K562 (cell line): ENCODE measurements around the gene ADGRL3. TPM values are rescaled to one million over a fixed set of nuclear protein-coding genes. Genes with fewer than 3 reads are reported as not detected.

Source experiments
- ATAC-seq: fragments of 200-7000 bp; cut with Tn5 transposase; 3 replicates; pipeline ENCODE4 v1.9.1; 2020; ENCODE audit warnings: moderate library complexity
- BruUV-seq: library from RNA; stranded (reverse); fragments of 400-500 nt; replicated peaks from 2 replicates; lab custom pipeline; 2021; lab: Mats Ljungman, UMichigan
- CTCF ChIA-PET: fragments of 300-600 bp; formaldehyde crosslinking; extraction: SDS; loops from one replicate; lab custom pipeline; 2021; ENCODE audit warnings: low intra/inter-chr PET ratio; lab: Yijun Ruan, JAX
- POLR2A ChIA-PET: fragments of 300-600, 350-650 bp; sonication (Branson Sonifier 250); formaldehyde crosslinking; extraction: SDS; loops from one replicate; lab custom pipeline; 2021; ENCODE audit warnings: antibody characterized with exemption, inconsistent platforms; lab: Yijun Ruan, JAX
- DNase-seq, 4 experiments: peaks; one replicate each; pipeline versions ENCODE4 v3.0.0 to v3.0.0-alpha.2; 2011 to 2018; ENCODE audit warnings: low spot score in 3 of 4, mixed read lengths in 3 of 4; ENCODE audit errors: extremely low read depth in 1 of 4
- FAIRE-seq: peaks from 2 replicates; lab custom pipeline; 2011; peaks lifted over from hg19 to GRCh38; lab: Jason Lieb, UNC
- H2AFZ ChIP-seq: 2 replicates; pipeline ENCODE4 v1.6.0; 2011; ENCODE audit warnings: low read depth, low read length, control low read depth, inconsistent platforms
- H3K27ac ChIP-seq: fragments of 200-600 bp; 3 replicates; pipeline ENCODE4 v1.8.0; 2011; ENCODE audit warnings: low read depth, mild to moderate bottlenecking, control low read depth, inconsistent platforms, low read length, moderate library complexity, mixed read lengths; ENCODE audit errors: extremely low read depth
- H3K27me3 ChIP-seq, 2 experiments: fragments of 300-600 bp in 1 of 2; 2 replicates in 1 of 2; 3 replicates in 1 of 2; pipeline versions ENCODE4 v1.6.0 to v1.8.0; 2011; ENCODE audit warnings: inconsistent platforms in 2 of 2, low read length in 2 of 2, mild to moderate bottlenecking in 1 of 2, mixed read lengths in 1 of 2, moderate library complexity in 1 of 2; ENCODE audit not compliant: control insufficient read depth in 2 of 2, insufficient read depth in 2 of 2
- H3K36me3 ChIP-seq: fragments of 300-600 bp; 3 replicates; pipeline ENCODE4 v1.8.0; 2011; ENCODE audit warnings: mild to moderate bottlenecking, low read length, inconsistent platforms; ENCODE audit not compliant: control insufficient read depth, insufficient read depth
- H3K4me1 ChIP-seq, 2 experiments: fragments of 200-600 bp in 1 of 2; replicated peaks in 1 of 2; 2 replicates in 1 of 2; 3 replicates in 1 of 2; pipeline versions ENCODE4 v1.5.1 to v1.8.0; 2011; ENCODE audit warnings: inconsistent platforms in 2 of 2, low read length in 2 of 2, mild to moderate bottlenecking in 1 of 2, mixed read lengths in 1 of 2, moderate library complexity in 1 of 2; ENCODE audit not compliant: control insufficient read depth in 2 of 2, insufficient read depth in 2 of 2
- H3K4me2 ChIP-seq: 2 replicates; pipeline ENCODE4 v1.6.1; 2011; ENCODE audit warnings: low read length, control low read depth, inconsistent platforms, mixed read lengths; ENCODE audit not compliant: insufficient read depth
- H3K4me3 ChIP-seq: fragments of 200-600 bp; sonication (generic), shearing (Covaris generic); 2 replicates; pipeline ENCODE4 v1.5.1; 2016; ENCODE audit warnings: control low read depth, inconsistent platforms
- H3K79me2 ChIP-seq: fragments of 200-600 bp; 3 replicates; pipeline ENCODE4 v1.8.0; 2011; ENCODE audit warnings: low read length, inconsistent platforms; ENCODE audit not compliant: control insufficient read depth, insufficient read depth
- H3K9ac ChIP-seq, 2 experiments: 2 replicates each; pipeline versions ENCODE4 v1.6.0 to v1.6.1; 2011; ENCODE audit warnings: low read depth in 2 of 2, low read length in 2 of 2, control low read depth in 1 of 2, inconsistent platforms in 1 of 2, mild to moderate bottlenecking in 1 of 2, mixed read lengths in 1 of 2; ENCODE audit not compliant: insufficient read depth in 1 of 2
- H3K9me1 ChIP-seq: one replicate; pipeline ENCODE4 v1.6.0; 2011; ENCODE audit warnings: inconsistent platforms, mild to moderate bottlenecking, low read length, moderate library complexity; ENCODE audit not compliant: control insufficient read depth, insufficient read depth
- H3K9me3 ChIP-seq: replicated peaks from 2 replicates; pipeline ENCODE4 v1.5.1; 2011; ENCODE audit warnings: low read depth, low read length, inconsistent platforms; ENCODE audit not compliant: control insufficient read depth, insufficient read depth
- H4K20me1 ChIP-seq: replicated peaks from 2 replicates; pipeline ENCODE4 v1.6.1; 2011; ENCODE audit warnings: low read length, inconsistent platforms, mixed read lengths; ENCODE audit not compliant: control insufficient read depth, insufficient read depth
- ARNT ChIP-seq, 2 experiments: fragments of 450-650 bp; IDR thresholded peaks; 2 replicates each; pipeline ENCODE4 v1.6.1; 2016; ENCODE audit warnings: mild to moderate bottlenecking in 1 of 2
- EHMT2 ChIP-seq: fragments of 450-650 bp; IDR thresholded peaks from 2 replicates; pipeline ENCODE4 v1.6.1; 2018; ENCODE audit warnings: antibody characterized with exemption
- ETV1 ChIP-seq: fragments of 450-650 bp; conservative IDR thresholded peaks from 2 replicates; pipeline ENCODE4 v1.6.1; 2016; ENCODE audit warnings: missing genetic modification characterization, control low read depth, low read depth, missing compliant biosample characterization
- FOS ChIP-seq: IDR thresholded peaks from 3 replicates; pipeline ENCODE4 v1.6.1; 2011; ENCODE audit not compliant: insufficient read length; ENCODE audit errors: extremely low read depth
- FOXK2 ChIP-seq, 2 experiments: fragments of 450-650 bp; IDR thresholded peaks in 1 of 2; conservative IDR thresholded peaks in 1 of 2; 2 replicates each; pipeline ENCODE4 v1.6.1; 2016; ENCODE audit warnings: low read depth in 2 of 2, mild to moderate bottlenecking in 1 of 2
- HEY1 ChIP-seq: fragments of 250-450 bp; sonication (Bioruptor Pico); IDR thresholded peaks from 2 replicates; pipeline ENCODE4 v1.5.0; 2020; ENCODE audit warnings: mild to moderate bottlenecking, moderate library complexity, borderline replicate concordance
- ILF3 ChIP-seq: fragments of 450-650 bp; IDR thresholded peaks from 2 replicates; pipeline ENCODE4 v1.6.1; 2018; ENCODE audit warnings: antibody characterized with exemption, mild to moderate bottlenecking, moderate library complexity, borderline replicate concordance
- NFATC3 ChIP-seq: fragments of 450-650 bp; IDR thresholded peaks from 2 replicates; pipeline ENCODE4 v1.6.1; 2017; ENCODE audit warnings: mild to moderate bottlenecking
- NR3C1 ChIP-seq: sonication (generic); formaldehyde crosslinking; IDR thresholded peaks from 2 replicates; pipeline ENCODE4 v1.8.1; 2022; ENCODE audit warnings: missing genetic modification reagents
- SAFB ChIP-seq: fragments of 200-400 bp; formaldehyde crosslinking; IDR thresholded peaks from 2 replicates; pipeline ENCODE4 v1.6.1; 2017; ENCODE audit warnings: low read depth, low read length, borderline replicate concordance
- SP2 ChIP-seq: IDR thresholded peaks from 2 replicates; pipeline ENCODE4 v1.6.1; 2011; ENCODE audit warnings: mild to moderate bottlenecking, low read depth, low read length, moderate library complexity; ENCODE audit not compliant: poor library complexity, severe bottlenecking; ENCODE audit errors: extremely low read depth
- ZFPM2 ChIP-seq: fragments of 250-450 bp; sonication (Bioruptor Pico); IDR thresholded peaks from 2 replicates; pipeline ENCODE4 v1.5.1; 2022; ENCODE audit warnings: mild to moderate bottlenecking
- ZNF449 ChIP-seq: fragments of 250-450 bp; sonication (Bioruptor Pico); IDR thresholded peaks from 2 replicates; pipeline ENCODE4 v1.8.0; 2022; ENCODE audit warnings: moderate library complexity, mild to moderate bottlenecking, inconsistent platforms
- WGBS: fragments of 100-300 bp; shearing (Covaris generic); methylation state at CpG from one replicate; pipeline ENCODE4 v1.1.6; 2016; ENCODE audit warnings: low coverage, mixed read lengths; ENCODE audit not compliant: insufficient coverage; ENCODE audit errors: missing lambda C conversion rate; 5-methylcytosine and 5-hydroxymethylcytosine counted together
- in situ Hi-C: fragments of 300-500 bp; cut with MboI; formaldehyde crosslinking; loops from 4 replicates; pipeline ENCODE4 v1.15.0; 2018; ENCODE audit warnings: inconsistent platforms, mixed read lengths
- intact Hi-C: fragments of 100-400 bp; cut with micrococcal nuclease; formaldehyde crosslinking; loops from 2 replicates; pipeline ENCODE4 v1.14.2; 2022
- polyA plus RNA-seq, 8 experiments: library from polyadenylated mRNA; depleted of rRNA in 4 of 8; stranded (reverse) in 5 of 8; unstranded in 3 of 8; fragments of >200 nt; fragmentation: Nextera tagmentation in 2 of 8; fragmentation: Illumina TruSeq in 1 of 8; extraction: Ambion mirVana in 2 of 8; extraction: Trizol in 1 of 8; gene quantifications; 2 replicates each; pipeline versions ENCODE4 v1.2.1 to v1.2.3, GENCODE V29; 2011 to 2014; ENCODE audit warnings: inconsistent platforms in 1 of 8, missing spikeins in 1 of 8
- total RNA-seq, 7 experiments: library from RNA; depleted of rRNA in 6 of 7; stranded (reverse); fragments of >200 nt in 6 of 7; fragmentation: Illumina TruSeq in 2 of 7; extraction: Trizol in 2 of 7; gene quantifications; 2 replicates each; pipeline versions ENCODE4 v1.2.1 to v1.2.3, GENCODE V29; 2011 to 2021; ENCODE audit warnings: low replicate concordance in 1 of 7
- TF ChIP-seq, protein P1 (sequence below): fragments of 450-650 bp; IDR thresholded peaks from 2 replicates; pipeline ENCODE4 v1.7.1; 2018; ENCODE audit warnings: mild to moderate bottlenecking, low read depth; ENCODE audit not compliant: partially characterized antibody
- TF ChIP-seq, protein P2 (sequence below): IDR thresholded peaks from 2 replicates; pipeline ENCODE4 v1.6.1; 2016; ENCODE audit warnings: missing genetic modification characterization, missing compliant biosample characterization

Gene ADGRL3
- total and polyA plus RNA-seq, 9 of the 15 experiments (the other 6 are each of a cell fraction or from before 2014, with no cell fraction given) = 0.03 to 0.14 (median 0.04) TPM; not detected in 2

DNA sequence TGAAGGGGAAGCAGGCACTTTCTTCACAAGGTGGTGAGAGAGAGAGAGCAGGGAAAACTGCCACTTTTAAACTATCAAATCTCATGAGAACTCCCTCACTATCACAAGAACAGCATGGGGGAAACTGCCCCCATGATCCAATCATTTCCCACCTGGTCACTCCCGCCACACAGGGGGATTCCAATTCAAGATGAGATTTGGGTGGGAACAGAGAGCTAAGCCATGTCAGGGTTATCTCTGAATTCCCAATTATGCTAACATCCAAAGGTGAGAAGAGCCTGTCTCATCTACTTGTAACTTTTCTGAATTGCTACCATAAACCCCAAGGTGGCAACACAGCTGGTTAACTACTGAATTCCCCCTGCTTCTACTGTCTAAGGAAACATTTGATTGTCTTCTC is 758.5 kb downstream of the ADGRL3 start:
- H3K27me3 ChIP-seq = no peaks in the 10 kb centered on the region
- H3K4me2 ChIP-seq = no peak overlapping the region
- H4K20me1 ChIP-seq = no peaks in the 10 kb centered on the region
- no peaks in the 10 kb centered on the region for H3K79me2 ChIP-seq
- ChIA-PET CTCF (no interaction called here), POLR2A (no interaction called here)
- no peak overlapping the region for H3K27ac ChIP-seq
- FAIRE-seq (no peak), DNase-seq (no peak), ATAC-seq (no peak)
- no peaks in the 10 kb centered on the region for H3K4me1 ChIP-seq
- no peak overlapping the region for H3K9ac ChIP-seq
- no peak overlapping the region for H3K4me3 ChIP-seq
- H3K36me3 ChIP-seq = no peaks in the 10 kb centered on the region
- WGBS = 0% methylated on average over 1 of the region's 1 CpG
- intact Hi-C loops (no loop called here), in situ Hi-C loops (no loop called here)
- no TSS peak for BruUV-seq
- H2AFZ ChIP-seq = no peak overlapping the region
- H3K9me3 ChIP-seq = no peaks in the 10 kb centered on the region
- H3K9me1 ChIP-seq = no peaks in the 10 kb centered on the region
- TF ChIP-seq SP2 (no peak), NR3C1 (CRISPR knock-in tag) (no peak), ARNT (IDR thresholded peaks at IDR 0.05) (no peak), NFATC3 (no peak), ZFPM2 (CRISPR knock-in tag) (no peak), ZNF449 (CRISPR knock-in tag) (no peak), ETV1 (no peak), EHMT2 (no peak), SAFB (no peak), FOXK2 (conservative IDR thresholded peaks at IDR 0.05 in 1 of 2, IDR thresholded peaks at IDR 0.05 in 1 of 2; ENCODE audit: low read depth in 2 of 2) (no peak), HEY1 (CRISPR knock-in tag) (no peak), ILF3 (no peak), FOS (no peak)
- TF ChIP-seq, protein P1, sequence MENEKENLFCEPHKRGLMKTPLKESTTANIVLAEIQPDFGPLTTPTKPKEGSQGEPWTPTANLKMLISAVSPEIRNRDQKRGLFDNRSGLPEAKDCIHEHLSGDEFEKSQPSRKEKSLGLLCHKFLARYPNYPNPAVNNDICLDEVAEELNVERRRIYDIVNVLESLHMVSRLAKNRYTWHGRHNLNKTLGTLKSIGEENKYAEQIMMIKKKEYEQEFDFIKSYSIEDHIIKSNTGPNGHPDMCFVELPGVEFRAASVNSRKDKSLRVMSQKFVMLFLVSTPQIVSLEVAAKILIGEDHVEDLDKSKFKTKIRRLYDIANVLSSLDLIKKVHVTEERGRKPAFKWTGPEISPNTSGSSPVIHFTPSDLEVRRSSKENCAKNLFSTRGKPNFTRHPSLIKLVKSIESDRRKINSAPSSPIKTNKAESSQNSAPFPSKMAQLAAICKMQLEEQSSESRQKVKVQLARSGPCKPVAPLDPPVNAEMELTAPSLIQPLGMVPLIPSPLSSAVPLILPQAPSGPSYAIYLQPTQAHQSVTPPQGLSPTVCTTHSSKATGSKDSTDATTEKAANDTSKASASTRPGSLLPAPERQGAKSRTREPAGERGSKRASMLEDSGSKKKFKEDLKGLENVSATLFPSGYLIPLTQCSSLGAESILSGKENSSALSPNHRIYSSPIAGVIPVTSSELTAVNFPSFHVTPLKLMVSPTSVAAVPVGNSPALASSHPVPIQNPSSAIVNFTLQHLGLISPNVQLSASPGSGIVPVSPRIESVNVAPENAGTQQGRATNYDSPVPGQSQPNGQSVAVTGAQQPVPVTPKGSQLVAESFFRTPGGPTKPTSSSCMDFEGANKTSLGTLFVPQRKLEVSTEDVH = no peak
- TF ChIP-seq, protein P2, sequence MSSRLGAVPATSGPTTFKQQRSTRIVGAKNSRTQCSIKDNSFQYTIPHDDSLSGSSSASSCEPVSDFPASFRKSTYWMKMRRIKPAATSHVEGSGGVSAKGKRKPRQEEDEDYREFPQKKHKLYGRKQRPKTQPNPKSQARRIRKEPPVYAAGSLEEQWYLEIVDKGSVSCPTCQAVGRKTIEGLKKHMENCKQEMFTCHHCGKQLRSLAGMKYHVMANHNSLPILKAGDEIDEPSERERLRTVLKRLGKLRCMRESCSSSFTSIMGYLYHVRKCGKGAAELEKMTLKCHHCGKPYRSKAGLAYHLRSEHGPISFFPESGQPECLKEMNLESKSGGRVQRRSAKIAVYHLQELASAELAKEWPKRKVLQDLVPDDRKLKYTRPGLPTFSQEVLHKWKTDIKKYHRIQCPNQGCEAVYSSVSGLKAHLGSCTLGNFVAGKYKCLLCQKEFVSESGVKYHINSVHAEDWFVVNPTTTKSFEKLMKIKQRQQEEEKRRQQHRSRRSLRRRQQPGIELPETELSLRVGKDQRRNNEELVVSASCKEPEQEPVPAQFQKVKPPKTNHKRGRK (tag) = no peak
